GM19438 (cell line): ENCODE results near the gene FAM53A.

Experiments used
- ATAC-seq: cut with Tn5 transposase; IDR thresholded peaks from one replicate; pipeline ENCODE4 v1.9.1; 2021; ENCODE audit warnings: low read depth; ENCODE audit not compliant: unreplicated experiment

FAM53A gene

GRCh38 chr4:1626151-1626550 is 58.0 kb downstream of the FAM53A start:
- no peak for ATAC-seq

DNA sequence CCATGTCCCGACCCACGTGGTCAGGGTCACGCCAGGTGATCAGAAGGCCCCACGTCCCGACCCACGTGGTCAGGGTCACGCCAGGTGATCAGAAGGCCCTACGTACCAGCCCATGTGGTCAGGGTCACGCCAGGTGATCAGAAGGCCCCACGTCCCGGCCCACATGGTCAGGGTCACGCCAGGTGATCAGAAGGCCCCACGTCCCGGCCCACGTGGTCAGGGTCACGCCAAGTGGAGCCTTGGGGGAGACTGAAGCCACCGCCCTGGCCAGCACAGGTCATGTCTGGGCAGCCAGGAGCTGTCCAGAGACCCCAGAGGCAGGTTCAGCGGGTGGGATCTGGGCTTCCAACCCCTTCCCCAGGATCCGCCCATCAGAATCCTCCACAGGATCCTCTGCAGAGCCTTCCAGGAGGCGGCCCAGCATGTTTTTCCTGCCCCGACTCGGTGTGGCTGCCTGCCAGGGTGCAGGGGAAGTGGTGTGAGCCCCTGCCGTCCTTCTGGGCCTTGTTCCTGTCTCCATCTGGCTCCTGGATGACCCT is 58.4 kb downstream of the FAM53A start:
- no peak for ATAC-seq

DNA sequence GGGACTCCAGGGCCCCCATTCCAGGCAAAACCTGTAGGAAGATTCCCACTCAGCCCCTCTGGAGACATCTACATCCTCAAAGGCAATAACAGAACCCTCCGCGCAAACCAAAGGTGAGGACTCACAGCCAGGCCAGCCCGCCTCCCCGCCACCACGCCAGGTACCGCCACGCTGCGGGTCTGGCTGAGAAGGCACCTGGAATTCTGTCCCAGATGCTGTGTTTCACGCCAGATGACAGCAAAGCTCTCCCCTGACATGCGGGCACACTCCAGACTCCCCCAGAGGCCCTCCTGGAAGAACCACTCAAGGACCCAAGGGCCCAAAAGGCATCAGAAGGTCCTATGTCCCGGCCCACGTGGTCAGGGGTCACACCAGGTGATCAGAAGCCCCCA is 59.6 kb downstream of the FAM53A start:
- no peak for ATAC-seq

- no peak for ATAC-seq
These were observed 60.1 kb downstream of the FAM53A start for GRCh38 chr4:1623821-1624518.

GRCh38 chr4:1623400-1623799 is 60.7 kb downstream of the FAM53A start:
- ATAC-seq = no peak

DNA sequence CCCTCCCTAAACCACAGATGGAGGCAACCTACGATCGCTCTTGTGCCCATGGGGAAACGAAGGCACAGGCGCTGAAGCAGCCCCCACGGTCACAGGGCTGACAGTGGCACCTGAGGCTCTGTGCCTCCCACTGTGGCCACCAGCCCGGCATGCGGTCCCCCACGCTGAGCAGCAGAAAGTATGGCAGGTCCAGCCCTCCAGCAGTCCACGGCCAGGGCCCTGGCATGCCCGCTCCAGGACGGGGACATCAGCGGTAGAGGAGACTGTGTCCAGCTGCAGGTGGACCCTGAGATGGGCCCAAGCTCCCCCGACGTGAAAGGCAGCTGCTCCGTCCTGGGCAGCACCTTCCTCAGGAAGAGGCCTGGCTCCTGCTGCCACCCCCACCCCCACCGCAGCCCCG is 61.2 kb downstream of the FAM53A start:
- ATAC-seq = no peak

GRCh38 chr4:1622238-1622637 is 61.9 kb downstream of the FAM53A start:
- no peak for ATAC-seq

- ATAC-seq = no peak
These were observed 62.6 kb downstream of the FAM53A start for GRCh38 chr4:1621526-1621925.

- ATAC-seq = no peak
These were observed 64.9 kb downstream of the FAM53A start for GRCh38 chr4:1619151-1619672.

DNA sequence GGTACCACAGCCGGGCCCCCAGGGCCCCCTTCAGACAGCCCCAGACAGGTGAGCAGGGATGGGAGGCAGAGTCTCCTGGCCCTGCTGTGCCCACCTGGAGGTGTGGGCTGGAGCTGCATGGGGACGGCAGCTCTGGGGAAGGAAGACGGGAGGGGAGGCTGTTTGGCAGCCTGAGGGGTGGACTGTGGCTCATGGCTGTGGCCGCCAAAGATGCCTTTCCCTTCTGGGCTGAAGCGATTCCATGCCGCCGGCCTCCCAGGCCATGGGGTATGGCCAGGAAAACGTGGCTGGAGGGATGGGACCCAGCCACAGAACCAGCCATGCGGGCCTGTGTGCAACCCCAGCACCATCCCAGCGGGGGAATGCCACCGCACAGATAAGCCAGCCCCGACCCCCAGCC is 65.7 kb downstream of the FAM53A start:
- no peak for ATAC-seq

DNA sequence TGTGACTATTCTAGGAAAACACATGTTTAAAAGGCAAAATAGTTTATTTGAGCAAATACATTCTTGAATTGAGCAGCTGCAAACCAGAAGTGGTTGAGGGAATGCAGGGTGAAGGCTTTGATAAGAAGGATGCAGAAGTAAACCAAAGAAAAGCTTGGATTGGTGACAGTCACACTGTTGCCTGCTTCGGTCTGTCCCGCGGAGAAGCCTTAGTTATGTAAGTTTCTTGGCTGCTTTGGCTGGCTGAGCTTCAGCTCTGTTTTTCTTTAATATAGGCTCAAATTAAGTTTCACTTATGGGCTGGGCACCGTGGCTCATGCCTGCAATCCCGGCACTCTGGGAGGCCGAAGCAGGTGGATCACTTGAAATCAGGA is 67.6 kb downstream of the FAM53A start:
- no peak for ATAC-seq

DNA sequence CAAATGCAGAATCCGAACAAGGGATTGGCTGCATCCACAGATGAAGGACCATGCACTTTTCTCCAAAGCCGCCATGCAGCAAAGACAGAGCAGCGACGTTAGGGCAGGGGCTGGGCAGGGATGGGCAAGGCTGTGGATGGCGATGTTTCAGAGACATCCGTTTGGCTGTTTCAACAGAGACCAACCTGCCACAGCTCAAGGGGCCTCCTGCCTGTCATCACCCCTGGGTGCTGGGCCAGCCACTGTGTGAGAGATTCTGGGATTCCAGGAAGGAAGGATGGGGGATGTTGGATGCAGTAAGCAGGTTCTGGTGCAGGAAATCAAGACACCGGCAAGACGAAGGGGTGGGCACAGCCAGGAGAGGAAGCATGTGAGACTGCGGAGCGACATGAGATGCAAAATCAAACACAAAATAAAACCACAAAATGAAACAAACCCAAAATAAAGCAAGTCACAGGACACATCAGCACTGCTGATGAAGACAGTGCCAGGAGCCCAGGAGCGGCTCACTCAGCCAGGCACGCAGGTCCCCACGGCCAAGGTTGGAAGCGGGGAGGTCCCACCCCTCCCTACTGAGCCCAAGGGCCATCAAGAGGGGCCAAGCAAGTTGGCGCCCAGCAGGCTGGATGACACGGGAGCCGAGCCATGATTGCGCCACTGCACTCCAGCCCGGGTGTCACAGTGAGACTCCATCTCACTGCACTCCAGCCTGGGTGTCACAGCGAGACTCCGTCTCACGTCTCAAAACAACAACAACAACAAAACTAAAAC is 68.1 kb downstream of the FAM53A start:
- ATAC-seq = no peak

- no peak for ATAC-seq
These were observed 69.1 kb downstream of the FAM53A start for GRCh38 chr4:1614854-1615595.

- no peak for ATAC-seq
These were observed 69.6 kb downstream of the FAM53A start for GRCh38 chr4:1614502-1614853.

DNA sequence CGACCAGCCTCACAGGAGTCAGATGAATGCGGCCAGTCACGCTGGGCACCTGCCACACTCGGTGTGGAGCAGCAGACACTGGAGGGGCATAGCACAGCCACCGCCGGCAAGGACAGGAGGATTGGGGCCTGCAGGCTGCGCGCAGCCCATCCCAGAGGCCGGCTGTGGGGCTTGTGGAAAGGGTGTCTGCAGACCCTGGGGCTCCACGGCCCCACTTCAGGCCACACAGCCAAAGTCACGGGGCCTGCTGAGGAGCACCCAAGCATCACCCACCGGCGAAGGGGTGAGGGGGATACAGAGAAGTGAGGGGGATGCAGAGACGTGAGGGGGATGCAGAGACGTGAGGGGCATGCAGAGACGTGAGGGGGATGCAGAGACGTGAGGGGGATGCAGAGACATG is 70.1 kb downstream of the FAM53A start:
- no peak for ATAC-seq

DNA sequence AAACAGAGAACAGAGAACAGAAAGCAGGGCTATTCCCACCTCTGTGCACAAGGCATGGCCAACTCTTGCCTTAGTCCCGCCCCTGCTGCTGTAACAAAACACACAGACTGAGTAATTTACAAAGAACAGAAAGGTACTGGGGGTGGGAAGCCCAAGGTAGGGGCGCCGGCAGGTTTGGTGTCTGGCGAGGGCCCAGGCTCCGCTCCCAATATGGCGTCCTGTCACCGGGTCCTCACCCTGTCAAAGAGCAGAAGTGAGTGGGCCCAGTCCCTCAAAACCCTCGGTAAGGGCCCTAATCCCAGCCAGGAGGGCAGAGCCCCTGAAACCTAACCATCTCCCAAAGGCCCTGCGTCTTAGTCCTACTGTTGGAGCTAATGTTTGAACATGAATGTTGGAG is 71.0 kb downstream of the FAM53A start:
- no peak for ATAC-seq

DNA sequence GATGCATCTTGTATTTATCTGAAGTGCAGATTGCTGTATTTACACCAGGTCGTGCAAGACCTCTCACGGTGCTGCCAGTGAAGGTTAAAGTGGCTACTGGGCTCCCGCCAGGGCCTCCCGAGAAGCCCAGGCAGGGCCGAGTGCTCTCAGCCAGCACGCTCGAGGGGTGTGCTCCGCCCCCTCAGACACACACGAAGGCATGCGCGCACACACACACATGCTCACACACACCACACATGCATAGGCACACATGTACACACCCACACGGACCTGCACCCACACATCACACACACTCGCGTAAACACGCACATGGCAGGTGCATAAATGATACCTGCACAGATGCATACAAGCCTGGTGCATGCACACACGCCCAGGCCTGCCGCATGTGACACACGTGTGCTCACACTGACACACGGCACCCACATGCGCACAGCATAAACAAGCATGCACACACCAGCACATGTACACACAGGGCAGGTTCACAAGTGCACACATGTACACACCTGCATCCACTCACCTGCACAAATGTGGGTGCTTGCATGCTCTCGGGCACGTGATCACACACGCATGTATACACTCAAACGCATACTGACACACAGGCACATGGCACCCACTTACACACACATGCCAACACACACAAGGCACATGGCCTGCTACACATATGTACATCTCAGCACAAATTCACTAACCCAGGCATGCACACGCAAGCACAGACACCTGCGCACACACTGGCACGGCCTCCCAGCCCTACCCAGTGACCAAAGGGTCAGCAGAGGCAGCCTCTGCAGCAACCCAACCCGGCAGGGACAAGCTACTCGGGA is 71.6 kb downstream of the FAM53A start:
- ATAC-seq = no peak

- ATAC-seq = no peak
These were observed 72.6 kb downstream of the FAM53A start for GRCh38 chr4:1611501-1611870.

DNA sequence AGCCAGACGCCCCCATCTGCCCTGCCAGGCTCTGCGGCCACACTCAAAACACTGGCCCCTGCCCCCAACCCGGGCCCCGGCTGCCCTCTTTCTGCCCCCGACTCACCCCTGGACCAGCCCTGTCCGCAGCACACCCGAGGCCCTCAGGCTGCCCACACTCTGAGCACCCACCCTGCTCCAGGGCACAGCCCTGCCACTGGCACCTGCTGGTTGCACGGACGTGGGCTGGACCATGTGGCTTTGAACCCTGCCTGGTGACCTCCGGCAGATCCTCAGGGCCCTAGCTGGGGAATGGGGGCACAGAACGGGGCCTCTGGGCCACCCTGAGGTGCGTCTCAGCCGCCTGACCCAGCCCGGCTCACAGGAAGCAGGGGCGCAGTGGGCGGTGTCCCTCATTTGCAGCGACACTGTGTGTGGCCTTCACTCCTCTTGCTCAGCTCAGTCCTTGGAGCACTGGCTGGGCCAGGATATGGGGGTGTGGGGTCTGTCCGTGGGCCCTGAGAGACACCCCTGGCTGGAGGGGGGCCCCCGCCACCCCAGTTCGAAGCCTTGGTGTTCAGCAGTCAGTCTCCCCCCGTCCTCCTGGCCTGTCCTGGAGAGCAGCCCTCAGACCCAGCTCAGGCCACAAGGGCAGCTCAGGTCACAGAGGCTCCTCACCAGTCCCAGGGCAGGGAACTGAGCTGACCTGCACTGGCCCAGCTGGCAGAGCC is 73.2 kb downstream of the FAM53A start:
- no peak for ATAC-seq
